Uterus (tissue), 2 donors: ENCODE measurements around the gene WTIP.

Experiments
- POLR2A ChIP-seq, 2 donors: fragments of 450-650 bp; IDR thresholded peaks; one replicate each; pipeline ENCODE4 v1.6.1; 2016; ENCODE audit warnings: antibody characterized with exemption in 2 of 2, mild to moderate bottlenecking in 1 of 2, moderate library complexity in 1 of 2
- TF ChIP-seq, protein P1 (sequence below), 4 experiments: fragments of 200-600 bp in 2 of 4; fragments of 450-650 bp in 2 of 4; sonication (generic) in 2 of 4; IDR thresholded peaks; one replicate each; pipeline ENCODE4 v1.5.1; 2016 to 2019; ENCODE audit warnings: antibody characterized with exemption in 4 of 4, mild to moderate bottlenecking in 2 of 4, moderate library complexity in 1 of 4

- TF ChIP-seq, protein P1, sequence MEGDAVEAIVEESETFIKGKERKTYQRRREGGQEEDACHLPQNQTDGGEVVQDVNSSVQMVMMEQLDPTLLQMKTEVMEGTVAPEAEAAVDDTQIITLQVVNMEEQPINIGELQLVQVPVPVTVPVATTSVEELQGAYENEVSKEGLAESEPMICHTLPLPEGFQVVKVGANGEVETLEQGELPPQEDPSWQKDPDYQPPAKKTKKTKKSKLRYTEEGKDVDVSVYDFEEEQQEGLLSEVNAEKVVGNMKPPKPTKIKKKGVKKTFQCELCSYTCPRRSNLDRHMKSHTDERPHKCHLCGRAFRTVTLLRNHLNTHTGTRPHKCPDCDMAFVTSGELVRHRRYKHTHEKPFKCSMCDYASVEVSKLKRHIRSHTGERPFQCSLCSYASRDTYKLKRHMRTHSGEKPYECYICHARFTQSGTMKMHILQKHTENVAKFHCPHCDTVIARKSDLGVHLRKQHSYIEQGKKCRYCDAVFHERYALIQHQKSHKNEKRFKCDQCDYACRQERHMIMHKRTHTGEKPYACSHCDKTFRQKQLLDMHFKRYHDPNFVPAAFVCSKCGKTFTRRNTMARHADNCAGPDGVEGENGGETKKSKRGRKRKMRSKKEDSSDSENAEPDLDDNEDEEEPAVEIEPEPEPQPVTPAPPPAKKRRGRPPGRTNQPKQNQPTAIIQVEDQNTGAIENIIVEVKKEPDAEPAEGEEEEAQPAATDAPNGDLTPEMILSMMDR (IDR thresholded peaks at IDR 0.05), result no peak
- TF ChIP-seq POLR2A (IDR thresholded peaks at IDR 0.05), result no peak
These were observed 21.2 kb downstream of the WTIP start for GRCh38 chr19:34502582-34503411.
